Stimulated activated CD4-positive, alpha-beta T cell treated with anti-CD3 and anti-CD28 coated beads, Interleukin-4, amount 100 ng/mL, for 48 hours (primary cell): ENCODE results near the gene LY6G5B.
"Not testable (repeated sequence)": the region's sequence is repeated elsewhere in the genome, so short reads cannot be mapped to it uniquely, and the experiment has no call there.

Experiments
- DNase-seq, 2 donors: peaks; one replicate each; pipeline ENCODE4 v3.0.0-alpha.2; 2020; ENCODE audit warnings: low read depth in 2 of 2

Gene LY6G5B

GRCh38 chr6:31690231-31691077, 20.7 kb downstream of the LY6G5B start:
- DNase-seq: no peak

GRCh38 chr6:31691078-31691463, 21.3 kb downstream of the LY6G5B start:
- DNase-seq: no peak

- no peak for DNase-seq
Measured at GRCh38 chr6:31691564-31692108, 21.9 kb downstream of the LY6G5B start.

GRCh38 chr6:31692353-31692752, 22.6 kb downstream of the LY6G5B start:
- no peak for DNase-seq

- no peak for DNase-seq
Measured at GRCh38 chr6:31692886-31693285, 23.1 kb downstream of the LY6G5B start.

GRCh38 chr6:31693535-31693934, 23.8 kb downstream of the LY6G5B start:
- DNase-seq: no peak

- DNase-seq: no peak
Measured at GRCh38 chr6:31697555-31697954, 27.8 kb downstream of the LY6G5B start.

- no peak for DNase-seq
Measured at GRCh38 chr6:31700740-31701401, 31.1 kb downstream of the LY6G5B start.

- DNase-seq: no peak
Measured at GRCh38 chr6:31701666-31702404, 32.1 kb downstream of the LY6G5B start.

- DNase-seq: peak in 1 of 2 donors; percentile 31
Measured at GRCh38 chr6:31702405-31702818, 32.6 kb downstream of the LY6G5B start.

- DNase-seq: peak; percentile 94 to 96
Measured at GRCh38 chr6:31702819-31703716, 33.3 kb downstream of the LY6G5B start, which contains the start of gene ABHD16A. Gene ABHD16A, minus strand, starts transcription at chr6:31703324. Its CDS starts 43 bp downstream, at chr6:31703281.

- no peak for DNase-seq
Measured at GRCh38 chr6:31705931-31706330, 36.2 kb downstream of the LY6G5B start.

- no peak for DNase-seq
Measured at GRCh38 chr6:31706599-31706998, 36.8 kb downstream of the LY6G5B start, which contains the start of gene LY6G6F. Gene LY6G6F, plus strand, starts transcription at chr6:31706866. Its CDS starts 41 bp downstream, at chr6:31706907.

GRCh38 chr6:31707701-31708100, 37.9 kb downstream of the LY6G5B start:
- DNase-seq: no peak

GRCh38 chr6:31708224-31708623, 38.4 kb downstream of the LY6G5B start:
- no peak for DNase-seq

GRCh38 chr6:31709157-31709556, 39.4 kb downstream of the LY6G5B start:
- DNase-seq: not testable (repeated sequence)

- no peak for DNase-seq
Measured at GRCh38 chr6:31710523-31711219, 40.9 kb downstream of the LY6G5B start.

- no peak for DNase-seq
Measured at GRCh38 chr6:31711233-31711632, 41.5 kb downstream of the LY6G5B start.

GRCh38 chr6:31712296-31712695, 42.5 kb downstream of the LY6G5B start:
- no peak for DNase-seq

- DNase-seq: no peak
Measured at GRCh38 chr6:31713465-31713864, 43.7 kb downstream of the LY6G5B start.
